GDM1 (cell line): ENCODE measurements around the gene MOGAT2.
"Not testable (repeated sequence)": the region's sequence is repeated elsewhere in the genome, so short reads cannot be mapped to it uniquely, and the experiment has no call there.

Experiments used
- DNase-seq: peaks from one replicate; lab custom pipeline; 2025; lab: John Stamatoyannopoulos, UW

Gene MOGAT2

DNA sequence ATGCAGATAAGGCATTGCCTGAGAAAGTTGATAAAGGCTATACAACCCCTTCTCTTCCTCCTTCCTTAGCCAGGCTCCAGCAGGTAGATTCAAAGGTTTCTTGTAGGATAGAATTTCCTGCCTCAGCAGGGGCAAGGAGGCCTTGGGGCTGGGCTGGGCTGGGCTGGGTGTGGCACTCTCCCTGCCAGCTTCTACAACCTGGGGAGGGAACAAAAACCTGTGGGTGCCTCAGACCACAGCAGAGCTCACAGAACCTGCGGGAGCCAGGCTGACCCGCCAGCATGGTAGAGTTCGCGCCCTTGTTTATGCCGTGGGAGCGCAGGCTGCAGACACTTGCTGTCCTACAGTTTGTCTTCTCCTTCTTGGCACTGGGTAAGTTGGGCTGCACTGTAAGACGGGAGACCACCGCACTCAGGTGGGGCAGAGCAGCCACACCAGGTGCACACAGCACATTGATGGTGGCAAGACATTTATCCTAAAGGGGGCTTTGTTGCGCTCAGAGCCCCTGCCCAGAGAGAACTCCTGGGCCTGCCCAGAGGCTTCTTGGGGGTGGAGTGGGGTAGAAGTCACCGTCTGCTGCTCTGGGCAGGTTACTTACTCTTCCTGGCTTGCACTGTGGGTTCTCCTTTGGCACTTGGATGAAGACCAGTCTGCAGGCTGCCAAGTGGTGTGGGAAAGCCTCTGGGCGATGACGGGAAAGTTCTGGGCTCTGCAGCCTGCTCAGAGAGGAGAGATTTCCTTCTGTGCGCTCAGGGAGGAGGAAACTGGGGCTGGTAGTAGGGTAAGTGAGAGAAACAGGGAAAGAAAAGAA is at the start of gene MOGAT2:
TSS of gene MOGAT2 (plus strand) at position 231 of the 811 bp plus-strand sequence. CDS start at position 282, 51 bp downstream.
- DNase-seq: no peak

DNA sequence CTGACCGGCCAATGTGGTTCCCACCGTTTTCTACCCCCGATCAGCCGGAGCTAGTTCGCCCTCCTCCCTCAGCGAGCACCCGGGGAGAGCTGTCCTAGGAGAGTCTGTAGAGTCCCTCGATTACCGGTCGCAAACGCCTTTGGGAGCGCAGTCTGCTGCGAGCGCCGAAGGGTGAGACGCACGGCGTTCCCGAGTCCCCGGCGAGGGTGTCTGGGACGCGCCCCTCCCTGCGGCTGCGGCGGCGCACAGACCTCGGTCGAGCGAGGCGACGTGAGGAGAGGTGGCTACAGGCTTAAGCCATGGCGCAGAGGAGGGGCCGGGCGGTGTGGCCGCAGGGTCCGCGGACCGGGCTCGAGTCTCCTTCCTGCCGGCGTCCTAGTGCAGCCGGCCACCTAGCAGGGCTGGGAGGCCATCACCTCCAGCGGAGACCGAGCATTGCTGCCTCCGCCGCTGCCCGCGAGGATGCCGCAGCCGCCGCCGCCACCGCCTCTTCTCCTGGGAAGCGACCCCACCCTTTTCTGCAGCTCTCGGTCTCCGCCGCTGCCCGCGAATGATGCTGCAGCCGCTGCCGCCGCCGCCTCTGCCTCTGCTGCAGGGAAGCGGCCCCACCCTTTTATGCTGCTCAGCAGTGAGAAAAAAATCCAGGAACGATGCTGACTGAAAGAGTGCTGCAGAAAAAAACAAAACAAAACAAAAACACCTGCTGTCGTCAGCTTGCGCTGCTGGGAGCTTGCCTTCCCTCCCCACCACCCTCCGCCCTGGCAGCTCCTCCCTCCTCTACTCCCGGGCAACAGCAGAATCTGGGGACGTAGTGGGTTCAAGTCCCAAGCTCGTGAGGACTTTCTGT is 49.0 kb upstream of the MOGAT2 start, which contains the start of gene MAP6:
TSS of gene MAP6 (minus strand) at position 588 of the 847 bp plus-strand sequence. CDS start 669 bp downstream, outside the sequence.
- DNase-seq: no peak

DNA sequence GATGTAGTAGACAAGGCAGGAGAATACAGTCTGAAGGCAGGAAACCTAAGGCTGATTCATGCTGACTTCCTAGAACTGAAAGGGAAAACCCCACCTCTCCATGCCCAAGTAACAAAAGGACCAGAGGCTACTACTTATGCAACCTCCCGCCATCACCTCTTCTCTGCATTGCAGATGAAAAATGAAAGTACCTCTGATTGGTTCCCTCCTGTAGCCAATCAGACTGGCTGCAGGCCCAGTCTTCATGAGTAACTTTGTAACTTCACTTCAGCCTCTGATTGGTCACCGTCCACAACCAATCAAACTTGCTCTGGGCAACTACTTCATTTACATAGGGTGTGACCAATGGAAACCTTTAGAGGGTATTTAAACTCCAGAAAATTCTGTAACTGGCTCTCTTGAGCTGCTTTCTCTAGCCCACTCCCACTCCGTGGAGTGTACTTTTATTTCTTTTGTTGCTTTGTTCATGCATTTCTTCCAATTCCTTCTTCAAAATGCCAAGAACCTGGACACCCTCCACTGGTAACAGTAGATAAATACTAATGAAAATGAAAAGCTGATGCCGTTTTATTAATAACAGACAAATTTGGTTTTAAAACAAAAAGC is 43.6 kb upstream of the MOGAT2 start:
- DNase-seq: no peak

DNA sequence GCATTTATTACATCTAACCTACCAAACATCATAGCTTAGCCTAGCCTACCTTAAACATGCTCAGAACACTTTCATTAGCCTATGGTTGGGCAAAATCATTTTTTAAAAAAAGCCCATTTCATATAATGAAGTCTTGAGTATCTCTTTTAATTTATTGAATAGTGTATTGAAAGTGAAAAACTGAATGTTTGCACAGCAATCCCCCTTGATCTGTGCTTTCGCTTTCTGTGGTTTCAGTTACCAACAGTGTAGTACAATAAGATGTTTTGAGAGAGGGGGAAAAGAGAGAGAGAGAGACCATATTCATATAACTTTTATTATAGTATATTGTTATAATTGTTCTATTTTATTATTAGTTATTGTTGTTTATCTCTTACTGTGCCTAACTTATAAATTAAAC is 40.4 kb upstream of the MOGAT2 start:
- no peak for DNase-seq

DNA sequence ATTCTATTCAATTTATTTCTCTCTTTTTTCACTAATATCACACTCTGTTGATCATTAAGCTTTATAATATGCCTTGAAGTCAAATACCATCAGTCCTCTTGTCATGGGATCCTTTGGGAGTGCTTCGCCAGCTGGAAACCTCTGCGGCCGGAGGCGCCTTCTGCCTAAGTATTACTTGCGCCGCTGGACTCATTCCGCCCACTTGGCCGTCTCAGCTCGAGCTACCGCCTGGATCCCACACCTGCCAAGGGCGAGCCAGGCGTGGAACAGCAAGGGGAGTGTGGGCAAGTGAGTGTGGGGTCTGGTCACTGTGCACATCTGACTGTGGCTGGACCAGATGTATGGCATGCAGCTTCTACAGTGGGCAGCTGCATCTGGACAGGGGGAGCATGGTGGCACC is 39.7 kb upstream of the MOGAT2 start:
- no peak for DNase-seq

DNA sequence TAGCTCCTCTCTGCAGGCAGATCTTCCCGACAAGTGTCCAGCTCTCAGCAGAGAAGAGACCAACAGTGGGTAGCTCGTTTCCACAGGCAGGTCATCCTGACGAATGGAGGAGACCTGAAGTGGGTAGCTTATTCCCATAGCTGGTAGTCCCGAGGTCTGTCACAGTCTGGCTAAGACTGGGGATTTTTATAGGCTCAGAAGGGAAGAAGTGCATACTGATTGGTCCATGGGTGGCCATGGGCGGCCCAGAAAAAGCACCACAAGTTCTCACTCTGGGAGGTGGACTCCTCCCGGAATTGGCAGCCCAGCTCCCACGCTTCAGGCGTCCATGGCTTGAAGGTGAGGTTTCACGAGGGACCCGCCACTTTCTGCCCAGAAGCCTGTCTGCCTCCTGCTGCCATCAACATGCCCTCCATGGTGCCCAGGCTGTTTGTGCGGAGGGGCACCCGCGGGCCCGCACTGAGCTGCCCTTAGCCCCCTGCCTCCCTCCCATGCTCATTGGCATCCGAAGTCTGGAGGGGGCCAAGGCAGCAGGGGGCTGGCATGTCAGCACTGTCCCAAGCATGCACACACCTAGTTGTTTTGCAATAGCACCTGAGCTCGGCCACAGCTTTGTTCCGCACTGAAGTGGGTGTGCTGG is 38.9 kb upstream of the MOGAT2 start:
- no peak for DNase-seq

DNA sequence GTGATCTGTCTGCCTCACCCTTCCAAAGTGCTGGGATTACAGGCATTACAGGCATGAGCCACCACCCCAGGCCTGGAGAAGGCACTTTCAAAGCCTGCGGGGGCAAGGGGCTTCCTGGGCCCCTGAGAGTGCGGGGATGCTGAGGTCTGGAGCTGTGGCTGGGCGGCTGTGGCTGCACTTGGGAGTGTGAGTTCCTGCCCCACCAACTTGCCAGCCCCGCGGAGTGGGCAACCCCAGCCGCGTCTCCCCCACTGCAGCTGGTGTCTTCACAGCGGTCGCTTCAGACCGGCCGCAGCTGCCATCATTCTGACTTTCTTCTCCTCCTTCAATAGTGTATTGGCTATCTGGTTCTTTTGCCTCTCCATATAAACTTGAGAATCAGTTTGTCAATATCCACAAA is 38.1 kb upstream of the MOGAT2 start:
- no peak for DNase-seq

DNA sequence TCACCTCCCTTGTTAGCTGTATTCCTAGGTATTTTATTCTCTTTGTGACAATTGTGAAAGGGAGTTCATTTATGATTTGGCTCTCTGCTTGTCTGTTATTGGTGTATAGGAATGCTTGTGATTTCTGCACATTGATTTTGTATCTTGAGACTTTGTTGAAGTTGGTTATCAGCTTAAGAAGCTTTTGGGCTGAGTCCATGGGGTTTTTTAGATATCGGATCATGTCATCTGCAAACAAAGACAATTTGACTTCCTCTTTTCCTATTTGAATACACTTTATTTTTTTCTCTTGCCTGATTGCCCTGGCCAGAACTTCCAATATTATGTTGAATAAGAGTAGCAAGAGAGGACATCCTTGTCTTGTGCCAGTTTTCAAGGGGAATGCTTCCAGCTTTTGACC is 33.8 kb upstream of the MOGAT2 start:
- not testable (repeated sequence) for DNase-seq

DNA sequence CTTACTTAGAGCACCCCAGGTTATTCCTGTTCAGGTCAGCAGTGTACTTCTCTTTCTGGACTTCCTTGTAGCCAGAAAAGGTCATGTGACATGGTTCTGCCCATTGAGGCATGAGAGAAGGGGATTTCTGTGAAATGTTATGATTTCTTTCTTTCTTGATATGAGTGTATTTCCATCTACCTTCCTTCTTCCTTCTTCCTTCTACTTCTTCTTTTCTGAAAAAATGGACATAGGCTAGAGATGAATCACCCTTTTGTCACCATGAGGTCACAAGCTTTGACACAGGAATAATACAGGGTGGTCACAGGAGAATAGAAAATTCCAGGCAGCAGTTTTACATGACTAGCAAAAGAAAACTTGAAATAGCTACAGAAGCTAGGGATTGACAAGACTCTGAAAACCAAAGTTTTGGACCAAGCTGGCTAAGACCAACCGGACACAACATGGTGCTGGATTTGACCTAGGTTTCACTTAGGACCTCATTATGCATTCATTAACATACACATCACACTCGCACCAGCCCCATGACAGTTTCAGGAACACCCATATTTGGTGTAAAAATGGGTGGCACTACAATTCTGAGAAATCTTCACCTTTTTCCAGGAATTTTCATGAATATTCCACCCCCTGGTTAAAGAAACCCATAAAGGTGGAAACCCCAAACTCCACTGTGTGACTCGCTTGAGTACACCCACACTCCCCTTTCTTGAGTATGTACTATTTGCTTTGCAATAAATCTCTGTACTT is 27.6 kb upstream of the MOGAT2 start:
- DNase-seq: no peak

DNA sequence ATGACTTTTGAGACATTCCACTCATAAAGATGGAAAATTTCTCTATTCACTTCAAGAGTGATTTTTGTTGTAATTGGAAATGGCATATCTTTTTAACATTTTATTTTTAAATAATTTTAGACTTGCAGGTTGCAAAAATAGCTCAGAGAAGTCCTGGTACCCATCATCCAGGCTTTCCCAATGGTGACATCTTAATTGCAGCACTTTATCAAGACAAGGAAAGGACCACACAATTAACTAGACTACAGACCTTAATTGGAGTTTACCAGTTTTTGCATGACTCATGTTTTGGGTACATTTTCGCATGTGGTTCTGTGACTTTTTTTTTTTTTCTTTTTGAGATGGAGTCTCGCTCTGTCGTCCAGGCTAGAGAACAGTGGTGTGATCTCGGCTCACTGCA is 25.8 kb upstream of the MOGAT2 start:
- DNase-seq: no peak

DNA sequence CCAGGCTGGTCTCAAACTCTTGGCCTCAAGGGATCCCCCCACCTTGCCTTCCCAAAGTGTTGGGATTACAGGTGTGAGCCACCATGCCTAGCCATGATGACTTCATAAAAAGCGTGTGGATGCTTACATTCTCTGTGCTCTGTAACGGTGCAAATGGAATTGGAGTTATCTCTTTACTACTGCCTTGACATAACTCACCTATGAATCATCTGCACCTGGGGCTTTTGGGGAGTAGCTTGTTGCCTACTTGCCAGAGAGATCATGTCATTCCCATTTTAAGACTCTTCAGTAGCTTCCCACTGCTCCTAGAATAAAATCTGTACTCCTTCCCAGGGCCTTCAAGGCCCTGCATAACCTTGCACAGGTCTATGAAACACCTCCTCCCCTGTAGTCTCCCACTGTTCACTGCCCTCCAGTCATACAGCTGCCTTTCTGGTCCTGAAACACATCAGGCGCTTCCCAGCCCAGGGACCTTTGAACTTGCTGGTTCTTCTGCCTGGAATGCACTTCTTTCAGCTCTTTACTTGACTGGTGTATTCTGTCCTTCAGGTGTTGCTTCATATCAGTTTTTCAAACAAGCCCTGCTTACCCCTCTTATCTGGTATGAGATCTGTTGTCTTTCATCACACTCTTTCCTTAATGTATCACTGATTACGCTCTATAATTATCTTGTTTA is 19.6 kb upstream of the MOGAT2 start:
- no peak for DNase-seq

DNA sequence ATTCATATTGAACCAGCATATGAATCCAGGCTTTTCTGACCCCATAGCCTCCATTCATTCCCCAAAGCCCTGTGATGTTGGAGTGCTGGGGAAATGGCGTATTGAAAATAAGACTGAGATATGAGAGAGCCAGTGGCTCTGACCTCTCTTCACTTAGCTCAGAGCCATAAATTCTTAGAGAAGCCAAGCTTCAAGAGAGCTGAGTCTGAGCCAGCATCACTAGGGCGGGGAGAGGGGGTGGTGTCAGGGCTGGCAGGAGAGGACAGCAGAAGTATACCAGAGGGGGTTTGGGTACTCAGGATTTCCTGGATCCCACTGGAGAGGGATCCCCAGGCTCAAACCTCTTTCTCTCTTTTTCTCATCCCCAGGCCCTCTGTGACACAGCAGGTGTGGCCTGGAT is 16.7 kb upstream of the MOGAT2 start:
- DNase-seq: no peak

DNA sequence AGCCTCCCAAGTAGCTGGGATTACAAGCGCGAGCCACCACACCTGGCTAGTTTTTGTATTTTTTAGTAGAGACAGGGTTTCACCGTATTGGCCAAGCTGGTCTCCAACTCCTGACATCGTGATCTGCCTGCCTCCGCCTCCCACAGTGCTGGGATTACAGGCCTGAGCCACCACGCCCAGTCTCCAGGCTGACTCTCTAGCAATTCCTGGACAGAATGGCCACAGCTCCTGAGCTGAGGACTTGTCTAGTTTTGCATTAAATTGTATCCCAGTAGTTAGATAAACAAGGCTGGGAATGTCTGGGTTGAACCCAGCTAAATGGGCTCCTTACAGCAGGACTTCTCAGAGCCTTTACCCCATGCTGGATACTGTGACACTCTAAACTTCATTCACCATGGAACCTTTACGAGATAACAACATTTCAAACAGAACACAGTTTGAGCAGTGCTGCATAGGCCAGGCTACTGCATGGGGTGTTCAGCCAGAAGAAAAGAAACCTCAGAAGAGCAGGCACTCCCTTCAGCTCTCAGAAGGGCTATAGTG is 13.9 kb upstream of the MOGAT2 start:
- DNase-seq: no peak

DNA sequence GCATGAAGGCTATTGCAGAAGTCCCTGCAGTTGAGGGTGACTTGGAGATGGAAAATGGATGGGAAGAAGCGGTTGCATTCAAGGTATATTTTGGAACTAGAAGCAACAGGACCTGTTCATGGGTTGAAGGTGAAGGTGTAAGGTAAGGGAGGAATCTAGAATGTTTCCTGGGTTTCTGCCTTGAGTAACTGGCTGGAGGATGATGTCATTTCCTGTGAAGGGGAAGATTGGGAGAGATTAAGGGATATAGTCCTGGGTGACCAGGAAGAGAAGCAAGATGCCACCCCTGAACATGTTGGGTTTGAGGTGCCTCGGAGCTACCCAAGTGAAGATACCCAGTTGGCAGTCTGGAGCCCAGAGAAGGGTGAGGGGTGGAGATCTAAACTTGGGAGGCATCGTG is 12.1 kb upstream of the MOGAT2 start:
- no peak for DNase-seq

DNA sequence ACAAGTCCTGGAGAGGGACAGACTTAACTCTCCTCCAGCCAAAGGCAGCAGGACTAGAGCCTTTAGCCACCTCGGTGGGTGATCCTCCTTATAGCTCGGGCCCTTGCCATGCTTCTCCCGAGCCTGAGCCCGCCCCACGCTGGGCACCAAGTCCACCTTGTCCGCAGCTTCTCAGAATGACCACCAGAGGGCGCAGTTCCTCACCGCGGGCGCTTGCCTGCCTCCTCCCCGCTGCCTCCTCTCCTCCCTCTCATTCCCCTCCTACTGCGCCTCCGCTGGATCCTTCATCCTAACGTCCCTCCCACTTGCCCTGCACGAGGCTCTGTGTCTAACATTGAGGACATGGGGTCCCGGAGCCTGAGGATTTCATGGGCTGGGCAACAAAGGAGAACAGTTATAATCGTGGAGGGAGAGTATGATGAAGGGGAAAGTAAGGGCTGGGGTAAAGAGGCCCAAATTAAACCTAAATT is 11.3 kb upstream of the MOGAT2 start:
- DNase-seq: peak; percentile 49

DNA sequence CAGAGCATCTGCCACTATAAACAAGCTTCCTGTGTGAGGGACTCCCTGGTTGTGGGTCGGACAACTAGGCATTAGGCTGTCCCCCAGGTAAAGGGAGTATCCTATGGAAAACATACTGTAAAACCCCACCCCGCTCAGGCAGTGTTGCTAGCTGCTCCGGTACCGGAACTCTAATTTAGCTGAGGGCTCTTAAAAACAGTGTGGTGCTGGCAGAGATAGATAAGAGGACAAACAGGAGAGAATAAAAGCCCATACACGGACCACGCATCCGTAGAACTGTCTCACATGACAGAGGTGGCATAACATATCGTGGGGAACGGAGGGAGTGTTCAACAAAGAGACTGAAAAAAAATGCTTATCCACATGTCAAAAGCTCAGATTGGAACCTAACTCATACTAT is 3.4 kb upstream of the MOGAT2 start:
- DNase-seq: no peak

DNA sequence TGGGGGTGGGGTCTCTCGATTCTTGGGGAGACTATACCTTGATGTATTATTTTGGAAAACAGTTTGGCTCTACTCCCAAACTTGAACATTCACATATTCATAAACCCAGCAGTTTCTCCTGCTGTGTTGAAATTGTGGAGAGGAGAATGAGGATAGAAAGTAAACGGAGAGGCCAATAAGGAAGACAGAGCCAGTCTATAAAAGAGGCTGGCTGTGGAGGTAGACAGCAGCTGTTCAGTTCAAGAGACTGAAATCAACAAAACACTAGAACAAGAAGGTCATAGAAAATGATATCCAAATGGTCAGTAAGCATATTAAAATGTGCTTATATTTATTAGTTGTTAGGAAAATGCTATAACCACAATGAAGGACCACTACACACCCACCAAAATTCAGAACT is 1.9 kb upstream of the MOGAT2 start:
- DNase-seq: no peak

DNA sequence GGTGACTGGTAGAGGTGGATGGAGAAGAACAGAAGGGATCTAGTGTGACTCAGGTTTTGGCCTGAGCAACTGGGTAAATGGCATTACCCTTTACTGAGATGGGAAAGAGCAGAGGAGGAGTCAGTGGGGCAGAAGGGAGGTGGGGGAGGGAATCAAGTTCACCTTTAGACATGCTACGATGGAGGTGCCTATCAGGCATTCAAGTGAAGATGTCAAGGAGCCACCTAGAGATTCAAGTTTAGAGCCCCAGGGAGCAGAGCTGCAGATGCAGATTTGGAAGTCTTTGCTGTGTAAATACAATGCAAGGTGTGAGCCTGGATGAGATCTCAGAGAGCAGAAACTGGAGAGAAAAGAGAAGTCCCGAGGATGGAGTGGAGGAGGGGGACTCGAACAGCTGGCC is 979 bp upstream of the MOGAT2 start:
- no peak for DNase-seq

DNA sequence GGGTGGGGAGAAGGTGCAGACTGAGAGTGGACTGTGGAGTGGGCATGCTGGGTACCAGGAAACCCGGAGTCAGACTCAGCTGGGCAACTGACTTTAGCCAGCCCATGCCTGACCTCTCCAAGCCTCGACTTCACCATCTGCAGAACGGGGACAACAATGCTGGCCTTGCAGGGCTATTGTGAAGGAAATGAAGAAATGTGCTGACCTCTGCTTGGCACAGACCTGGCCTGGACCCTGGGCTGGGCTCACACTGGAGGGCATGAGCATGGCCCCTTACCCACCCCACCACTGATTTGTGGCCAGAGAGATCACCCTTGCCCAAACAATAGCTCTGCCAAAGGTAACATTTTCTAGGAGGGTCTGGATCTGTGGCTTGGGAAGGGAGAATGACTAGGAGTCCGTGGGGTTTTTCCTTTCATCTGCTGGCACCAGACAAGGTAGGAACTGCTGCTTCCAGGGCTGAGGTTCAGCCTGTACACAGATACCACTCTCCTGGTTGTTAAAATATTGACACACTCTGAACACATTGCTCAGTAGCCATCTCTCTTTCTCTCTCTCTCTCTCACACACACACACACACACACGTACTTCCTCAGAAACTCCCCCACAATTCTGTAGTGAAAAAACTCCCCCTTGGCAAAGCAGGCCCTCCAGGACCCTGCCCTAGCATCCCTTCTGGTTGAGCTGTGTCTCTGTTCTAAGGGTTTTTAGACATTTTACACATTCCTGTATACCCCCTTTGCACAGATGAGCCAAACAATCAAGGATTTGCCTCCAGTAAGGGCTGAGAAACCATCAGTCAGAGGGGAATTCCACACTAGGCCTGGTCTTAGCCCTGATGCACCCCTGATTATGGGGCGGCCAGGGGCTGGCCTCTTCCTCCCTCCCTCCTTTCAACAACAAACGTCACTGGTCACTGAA is 1.0 kb downstream of the MOGAT2 start:
- no peak for DNase-seq
